ENCODE data around the gene ZSWIM6.

GRCh38 chr5:61438298-61438970 lies 106.4 kb downstream of the ZSWIM6 start:
- TF ChIP-seq EZH2 (IDR thresholded peaks at IDR 0.05; ENCODE audit: insufficient read depth, low read length) (no peak), CTCF (IDR thresholded peaks at IDR 0.05; ENCODE audit: insufficient read depth, low read depth, low read length) (no peak)
